GM18867 (cell line): ENCODE results near the gene CDC42EP3.

Source experiments
- ATAC-seq: cut with Tn5 transposase; IDR thresholded peaks from one replicate; pipeline ENCODE4 v1.9.1; 2021; ENCODE audit warnings: mild to moderate bottlenecking, moderate library complexity; ENCODE audit not compliant: unreplicated experiment

CDC42EP3 gene

GRCh38 chr2:37683921-37684780, 12.7 kb upstream of the CDC42EP3 start:
- no peak for ATAC-seq

- ATAC-seq = no peak
Observed at GRCh38 chr2:37683241-37683640, 11.8 kb upstream of the CDC42EP3 start.

- ATAC-seq = no peak
Observed at GRCh38 chr2:37682473-37682872, 11.0 kb upstream of the CDC42EP3 start.

DNA sequence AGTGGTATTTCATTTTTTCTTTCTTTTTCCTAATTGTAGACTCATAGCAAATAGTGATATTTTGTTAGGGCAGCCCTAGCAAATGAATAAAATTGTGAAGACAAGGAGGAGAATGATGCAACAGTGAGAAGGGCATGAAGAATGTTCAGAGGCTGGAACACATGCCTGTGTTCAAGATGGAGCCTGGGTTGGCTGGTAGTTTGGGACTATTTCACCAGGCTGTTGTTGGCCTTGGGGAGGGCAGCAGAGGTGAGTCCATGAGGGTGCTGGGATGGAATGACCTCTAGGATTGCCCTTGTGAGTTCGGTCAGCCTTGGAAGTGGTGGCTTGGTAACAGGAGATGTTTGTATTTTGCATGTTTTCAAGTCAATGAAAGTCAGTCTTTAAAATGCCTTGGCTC, 10.1 kb upstream of the CDC42EP3 start:
- no peak for ATAC-seq

DNA sequence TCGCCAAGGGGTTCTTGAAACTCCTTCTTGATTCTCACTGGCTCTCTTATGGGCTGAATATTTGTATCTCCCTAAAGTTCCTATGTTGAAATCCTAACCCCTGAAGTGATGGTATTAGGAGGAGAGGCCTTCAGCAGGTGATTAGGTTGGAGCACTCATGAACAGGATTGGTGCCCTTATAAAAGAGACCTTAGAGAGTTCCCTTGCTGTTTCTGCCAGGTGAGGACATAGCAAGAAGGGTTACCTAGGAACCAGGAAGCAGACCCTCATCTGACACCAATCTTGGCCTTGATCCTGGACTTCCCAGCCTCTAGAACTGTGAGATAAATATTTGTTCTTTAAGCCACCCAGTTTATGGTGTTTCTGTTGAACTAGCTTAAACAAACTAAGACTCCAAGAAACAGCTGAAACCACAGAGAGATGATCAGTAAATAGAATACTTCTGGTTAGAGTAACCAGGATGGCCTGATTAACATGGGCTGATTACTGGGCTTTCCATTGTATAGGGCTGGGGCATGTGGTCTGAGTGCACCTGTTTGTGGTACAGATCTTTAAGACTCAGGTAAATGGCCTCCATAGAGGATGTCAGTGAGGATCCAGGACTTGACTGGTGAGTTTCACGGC, 7.7 kb upstream of the CDC42EP3 start:
- ATAC-seq = no peak

- ATAC-seq = no peak
Observed at GRCh38 chr2:37676274-37676673, 4.8 kb upstream of the CDC42EP3 start.

DNA sequence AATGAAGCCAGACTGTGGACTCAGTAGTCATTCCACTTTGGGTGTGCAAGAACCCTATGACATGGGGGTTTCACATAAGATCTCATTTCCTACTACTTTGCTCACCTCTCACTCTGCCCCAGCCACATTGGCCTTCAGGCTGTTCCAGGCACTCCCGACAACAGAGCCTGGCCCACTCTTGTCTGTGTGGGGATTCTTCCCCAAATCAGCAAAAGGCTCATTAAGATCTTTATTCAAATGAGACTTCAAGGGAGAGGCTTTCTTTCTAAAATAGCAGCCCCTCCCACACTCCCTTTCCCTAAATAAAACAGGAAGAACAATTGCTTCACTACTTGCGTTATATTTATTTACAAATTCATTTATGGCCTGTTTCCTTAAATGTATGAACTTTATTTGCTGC, 3.5 kb upstream of the CDC42EP3 start:
- no peak for ATAC-seq

- no peak for ATAC-seq
Observed at GRCh38 chr2:37672870-37673184, 1.4 kb upstream of the CDC42EP3 start.

GRCh38 chr2:37672104-37672869, 845 bp upstream of the CDC42EP3 start:
- ATAC-seq = peak; percentile 59

- peak; percentile 13 for ATAC-seq
Observed at GRCh38 chr2:37671816-37672103, 318 bp upstream of the CDC42EP3 start.

DNA sequence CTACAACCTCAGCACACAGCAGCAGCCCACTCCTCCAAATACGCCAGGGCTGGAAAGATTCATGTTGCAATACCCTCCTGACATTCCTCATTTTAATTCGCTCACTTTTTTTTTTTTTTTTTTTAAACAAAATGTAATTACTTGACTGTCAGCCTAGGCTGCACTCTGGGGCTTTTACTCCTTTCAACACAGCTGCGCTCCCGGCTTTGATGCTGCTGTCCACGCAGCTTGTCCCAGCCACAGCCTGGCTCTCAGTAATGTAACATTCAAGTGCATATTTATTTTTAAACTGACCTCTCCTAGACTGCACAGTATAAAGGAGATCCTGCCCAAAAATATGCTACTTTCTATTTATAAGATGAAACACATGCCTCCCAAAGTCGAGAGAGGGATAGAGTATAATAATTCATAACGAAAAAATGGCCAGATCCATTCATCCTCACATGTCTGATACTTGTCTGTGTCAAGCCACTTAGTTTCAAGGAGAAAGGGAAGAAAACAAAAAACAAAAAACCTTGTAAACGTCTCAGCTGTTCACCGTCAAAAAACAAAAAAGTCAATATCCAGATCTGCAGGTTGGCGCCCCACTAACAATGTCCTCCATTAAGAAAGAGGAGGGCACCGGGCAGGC, 949 bp downstream of the CDC42EP3 start:
- ATAC-seq = no peak

DNA sequence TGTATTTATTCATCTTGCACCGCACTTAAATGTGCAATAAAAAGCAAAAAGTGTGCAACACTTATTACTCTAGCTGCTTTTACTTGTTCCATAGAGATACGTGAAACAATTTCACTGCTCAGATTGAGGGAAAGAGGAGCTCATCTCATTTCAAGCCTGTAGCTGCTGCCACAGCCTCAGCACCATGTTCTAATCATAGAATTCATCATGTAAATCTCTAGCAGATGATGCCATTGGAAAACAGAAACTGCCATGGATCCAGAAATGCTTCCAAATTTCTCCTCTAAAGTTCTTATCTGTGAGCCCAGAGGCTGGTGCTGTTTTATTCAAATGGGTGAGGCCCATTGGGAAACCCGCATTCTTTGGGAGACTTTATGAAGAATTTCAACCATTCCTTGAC, 2.0 kb downstream of the CDC42EP3 start:
- ATAC-seq = no peak

DNA sequence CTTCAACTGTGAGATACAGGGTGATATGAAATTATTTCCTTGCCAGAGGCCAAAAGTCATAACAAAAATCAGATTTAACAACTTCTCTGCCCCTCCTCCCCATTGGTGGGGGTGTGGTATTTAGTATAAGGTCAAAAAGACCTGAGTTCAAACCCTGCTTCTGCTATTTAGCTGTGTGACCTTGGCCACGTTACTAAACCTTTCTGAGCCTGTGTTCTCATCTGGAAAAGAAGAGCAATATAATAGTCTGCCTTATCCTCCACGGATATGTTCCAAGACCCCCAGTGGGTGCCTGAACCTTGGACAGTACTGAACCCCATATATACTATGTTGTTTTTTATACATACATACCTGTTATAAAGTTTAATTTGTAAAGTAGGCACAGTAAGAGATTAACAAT, 3.7 kb downstream of the CDC42EP3 start:
- ATAC-seq = no peak

DNA sequence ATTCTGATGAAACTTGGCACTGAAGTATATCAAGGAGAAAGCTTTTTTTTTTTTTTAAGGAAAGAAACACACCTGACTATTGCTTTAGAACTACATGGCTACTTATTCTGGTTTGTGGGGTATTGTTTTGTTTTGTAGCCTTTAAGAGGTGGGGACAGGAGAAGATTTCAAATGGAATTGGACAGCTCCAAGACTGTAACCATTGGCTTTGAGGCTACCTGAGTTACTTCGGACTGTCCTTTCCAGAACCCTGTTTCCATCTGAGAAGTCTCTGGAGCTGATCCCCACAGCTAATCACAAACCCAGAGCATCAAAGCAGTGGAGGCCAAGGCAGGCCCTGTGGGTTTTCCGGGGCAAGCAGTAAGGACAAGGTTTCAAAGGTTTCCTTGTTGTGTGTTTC, 4.7 kb downstream of the CDC42EP3 start:
- no peak for ATAC-seq

GRCh38 chr2:37665604-37666362, 5.7 kb downstream of the CDC42EP3 start:
- no peak for ATAC-seq

DNA sequence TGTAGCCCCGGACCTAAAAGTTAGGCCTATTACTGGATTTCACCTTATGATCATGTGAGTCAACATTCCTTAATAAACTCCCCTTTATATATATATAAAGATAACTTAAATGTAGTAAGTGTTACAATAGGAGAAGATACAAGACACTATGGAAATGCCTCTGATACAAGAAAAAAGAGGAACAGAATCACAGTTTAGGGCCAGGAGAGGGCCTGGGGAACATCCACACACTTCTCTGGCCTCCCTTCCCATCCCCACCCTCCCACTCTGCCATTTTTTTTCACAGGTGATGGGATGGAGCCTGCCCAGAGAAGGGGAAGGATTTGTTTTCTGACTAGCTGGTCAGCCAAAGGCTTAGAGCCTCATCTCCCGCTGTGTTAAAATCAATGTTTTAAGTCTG, 6.4 kb downstream of the CDC42EP3 start:
- no peak for ATAC-seq

DNA sequence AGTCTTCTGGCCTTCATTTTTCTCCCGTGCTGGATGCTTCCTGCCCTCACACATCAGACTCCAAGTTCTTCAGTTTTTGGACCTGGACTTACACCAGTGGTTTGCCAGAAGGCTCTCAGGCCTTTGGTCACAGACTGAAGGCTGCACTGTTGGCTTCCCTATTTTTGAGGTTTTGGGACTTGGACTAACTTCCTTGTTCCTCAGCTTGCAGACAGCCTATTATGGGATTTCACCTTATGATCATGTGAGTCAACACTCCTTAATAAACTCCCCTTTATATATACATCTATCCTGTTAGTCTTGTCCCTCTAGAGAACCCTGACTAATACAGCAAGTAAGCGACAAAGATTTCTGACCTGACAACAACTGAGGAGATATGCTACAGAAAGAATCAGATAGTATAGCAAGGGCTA, 7.2 kb downstream of the CDC42EP3 start:
- no peak for ATAC-seq

GRCh38 chr2:37663390-37663789, 8.1 kb downstream of the CDC42EP3 start:
- no peak for ATAC-seq

GRCh38 chr2:37659723-37660122, 11.7 kb downstream of the CDC42EP3 start:
- ATAC-seq = no peak

DNA sequence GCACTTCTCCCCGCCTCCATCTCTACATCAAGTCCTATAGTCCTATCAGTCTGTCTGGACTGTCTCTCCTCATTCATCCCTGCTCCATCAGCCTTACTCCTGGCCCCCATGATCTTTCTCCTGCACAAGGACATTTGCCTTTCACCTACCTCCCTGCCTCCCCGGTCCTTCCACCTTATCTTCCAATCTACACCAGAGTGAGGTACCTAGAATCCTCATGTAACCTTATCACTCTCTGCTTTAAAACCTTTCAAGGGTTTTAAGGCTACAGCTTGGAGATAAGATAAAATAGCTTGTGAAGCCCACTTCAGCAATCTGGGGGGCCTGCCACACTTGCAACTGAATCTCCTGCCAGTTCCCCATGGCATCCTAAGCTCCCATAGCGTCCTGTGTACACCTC, 12.8 kb downstream of the CDC42EP3 start:
- ATAC-seq = no peak

DNA sequence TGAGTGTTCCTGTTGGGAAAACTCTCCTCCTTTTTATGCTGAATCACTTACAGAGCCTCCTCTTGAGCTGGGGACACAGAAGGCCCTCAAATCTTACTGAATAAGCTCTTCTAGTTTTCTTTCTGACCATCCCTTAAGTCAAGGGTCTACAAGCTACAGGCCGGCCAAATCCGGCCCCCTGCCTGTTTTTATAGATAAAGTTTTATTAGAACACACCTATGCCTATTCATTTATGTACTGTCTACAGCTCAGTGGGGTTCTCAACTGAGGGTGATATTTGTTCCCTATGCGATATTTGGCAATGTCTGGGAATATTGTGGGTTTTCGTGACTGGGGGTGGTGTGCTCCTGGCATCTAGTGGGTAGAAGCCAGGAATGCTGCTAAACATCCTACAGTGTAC, 14.0 kb downstream of the CDC42EP3 start:
- no peak for ATAC-seq
